ENCODE results near the gene HYAL3. TPM values are rescaled to one million over a fixed set of nuclear protein-coding genes. Genes with fewer than 3 reads are reported as not detected.
"Not testable (repeated sequence)": the region's sequence is repeated elsewhere in the genome, so short reads cannot be mapped to it uniquely, and the experiment has no call there.

HYAL3 gene
- total RNA-seq, 1 donor from 2014 or later: not detected

DNA sequence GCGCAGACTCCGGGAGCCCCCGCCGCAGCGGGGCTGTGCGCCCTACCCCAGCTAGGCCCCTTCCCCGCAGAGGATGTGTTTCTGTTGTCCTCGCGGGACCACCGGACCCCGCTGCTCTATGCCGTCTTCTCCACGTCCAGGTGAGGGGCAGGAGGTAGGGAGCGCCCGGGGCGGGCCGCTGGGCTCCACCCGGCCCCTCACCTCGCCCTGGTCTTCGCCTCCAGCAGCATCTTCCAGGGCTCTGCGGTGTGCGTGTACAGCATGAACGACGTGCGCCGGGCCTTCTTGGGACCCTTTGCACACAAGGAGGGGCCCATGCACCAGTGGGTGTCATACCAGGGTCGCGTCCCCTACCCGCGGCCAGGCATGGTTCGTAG is 25.5 kb downstream of the HYAL3 start:
- DNase-seq (ENCODE audit: low spot score in 2 of 2): no peak
- Histone ChIP-seq H3K36me3 (peaks cover 0 to 11% of the 10 kb centered on the region in 2 donors), H3K9me3 (no peaks in the 10 kb centered on the region), H3K4me1 (peaks cover 12 to 27% of the 10 kb centered on the region in 2 donors), H3K27ac (no peak overlapping the region), H3K4me3 (peak overlapping the region in 1 of 2 donors; percentile 60), H3K27me3 (no peaks in the 10 kb centered on the region)
- TF ChIP-seq, protein P1, sequence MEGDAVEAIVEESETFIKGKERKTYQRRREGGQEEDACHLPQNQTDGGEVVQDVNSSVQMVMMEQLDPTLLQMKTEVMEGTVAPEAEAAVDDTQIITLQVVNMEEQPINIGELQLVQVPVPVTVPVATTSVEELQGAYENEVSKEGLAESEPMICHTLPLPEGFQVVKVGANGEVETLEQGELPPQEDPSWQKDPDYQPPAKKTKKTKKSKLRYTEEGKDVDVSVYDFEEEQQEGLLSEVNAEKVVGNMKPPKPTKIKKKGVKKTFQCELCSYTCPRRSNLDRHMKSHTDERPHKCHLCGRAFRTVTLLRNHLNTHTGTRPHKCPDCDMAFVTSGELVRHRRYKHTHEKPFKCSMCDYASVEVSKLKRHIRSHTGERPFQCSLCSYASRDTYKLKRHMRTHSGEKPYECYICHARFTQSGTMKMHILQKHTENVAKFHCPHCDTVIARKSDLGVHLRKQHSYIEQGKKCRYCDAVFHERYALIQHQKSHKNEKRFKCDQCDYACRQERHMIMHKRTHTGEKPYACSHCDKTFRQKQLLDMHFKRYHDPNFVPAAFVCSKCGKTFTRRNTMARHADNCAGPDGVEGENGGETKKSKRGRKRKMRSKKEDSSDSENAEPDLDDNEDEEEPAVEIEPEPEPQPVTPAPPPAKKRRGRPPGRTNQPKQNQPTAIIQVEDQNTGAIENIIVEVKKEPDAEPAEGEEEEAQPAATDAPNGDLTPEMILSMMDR (IDR thresholded peaks at IDR 0.05): no peak
- intact Hi-C loops (cut with DNase I): loop anchor here (1.0 to 5.0 kb wide), 4 partner anchors 13 to 151 kb away; no protein-coding TSS in a partner anchor

DNA sequence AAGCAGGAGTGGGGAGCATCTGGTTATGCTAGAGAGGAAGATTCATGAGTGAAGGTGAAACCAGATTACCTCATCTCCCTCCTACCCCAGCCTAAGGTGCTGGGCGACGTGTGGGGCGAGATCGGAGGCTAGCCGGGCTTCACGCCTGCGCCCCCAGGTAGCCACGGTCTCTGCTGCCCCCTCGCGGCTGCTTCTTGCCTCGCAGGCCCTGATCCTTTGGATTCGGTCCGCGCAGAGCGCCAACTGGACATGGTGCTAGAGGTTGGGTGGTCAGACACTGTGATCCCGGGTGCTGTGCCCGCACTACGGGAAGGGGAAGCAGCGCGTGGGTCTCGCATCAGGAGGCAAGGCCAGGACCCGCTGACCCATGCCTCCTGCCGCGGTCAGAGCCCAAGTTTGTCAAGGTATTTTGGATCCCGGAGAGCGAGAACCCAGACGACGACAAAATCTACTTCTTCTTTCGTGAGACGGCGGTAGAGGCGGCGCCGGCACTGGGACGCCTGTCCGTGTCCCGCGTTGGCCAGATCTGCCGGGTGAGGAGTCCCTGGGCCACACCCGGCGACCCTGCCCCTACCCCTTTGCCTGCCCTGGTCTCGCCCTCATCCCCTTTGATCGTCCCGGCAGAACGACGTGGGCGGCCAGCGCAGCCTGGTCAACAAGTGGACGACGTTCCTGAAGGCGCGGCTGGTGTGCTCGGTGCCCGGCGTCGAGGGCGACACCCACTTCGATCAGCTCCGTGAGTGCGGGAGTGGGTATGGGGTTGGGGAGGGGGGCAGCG is 26.1 kb downstream of the HYAL3 start:
- peak in 1 of 2 donors; percentile 91 for DNase-seq (ENCODE audit: low spot score in 2 of 2)
- Histone ChIP-seq H3K36me3 (peaks cover 0 to 11% of the 10 kb centered on the region in 2 donors), H3K4me3 (peak overlapping the region; percentile 14 to 60), H3K4me1 (peaks cover 12 to 24% of the 10 kb centered on the region in 2 donors), H3K9me3 (no peaks in the 10 kb centered on the region), H3K27ac (peak overlapping the region in 1 of 2 donors; percentile 3), H3K27me3 (no peaks in the 10 kb centered on the region)
- intact Hi-C loops (cut with DNase I): loop anchor here (1.0 to 5.0 kb wide), 4 partner anchors 13 to 151 kb away; no protein-coding TSS in a partner anchor
- TF ChIP-seq, protein P1 (IDR thresholded peaks at IDR 0.05): peak; percentile 97 to 99 (median 99)

DNA sequence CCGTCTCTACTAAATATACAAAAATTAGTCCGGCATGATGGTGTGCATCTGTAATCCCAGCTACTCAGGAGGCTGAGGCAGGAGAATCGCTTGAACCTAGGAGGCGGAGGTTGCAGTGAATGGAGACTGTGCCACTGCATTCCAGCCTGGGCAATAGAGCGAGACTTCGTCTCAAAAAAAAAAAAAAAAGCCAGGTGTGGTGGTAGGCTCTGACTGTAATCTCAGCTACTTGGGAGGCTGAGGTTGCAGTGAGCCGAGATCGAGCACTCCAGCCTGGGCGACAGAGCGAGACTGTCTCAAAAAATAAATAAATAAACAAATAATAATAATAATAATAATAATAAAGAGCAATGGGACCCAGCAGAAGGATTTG is 26.7 kb downstream of the HYAL3 start:
- Histone ChIP-seq H3K36me3 (peaks cover 0 to 11% of the 10 kb centered on the region in 2 donors), H3K4me1 (peaks cover 12 to 30% of the 10 kb centered on the region in 2 donors), H3K27ac (peak overlapping the region in 1 of 2 donors; percentile 3), H3K4me3 (peak overlapping the region in 1 of 2 donors; percentile 60)
- H3K27me3 ChIP-seq; DNase-seq (ENCODE audit: low spot score in 2 of 2); H3K9me3 ChIP-seq: not testable (repeated sequence)
- intact Hi-C loops (cut with DNase I): loop anchor here (5.0 kb wide), 1 partner anchor 150 kb away; no protein-coding TSS in a partner anchor

DNA sequence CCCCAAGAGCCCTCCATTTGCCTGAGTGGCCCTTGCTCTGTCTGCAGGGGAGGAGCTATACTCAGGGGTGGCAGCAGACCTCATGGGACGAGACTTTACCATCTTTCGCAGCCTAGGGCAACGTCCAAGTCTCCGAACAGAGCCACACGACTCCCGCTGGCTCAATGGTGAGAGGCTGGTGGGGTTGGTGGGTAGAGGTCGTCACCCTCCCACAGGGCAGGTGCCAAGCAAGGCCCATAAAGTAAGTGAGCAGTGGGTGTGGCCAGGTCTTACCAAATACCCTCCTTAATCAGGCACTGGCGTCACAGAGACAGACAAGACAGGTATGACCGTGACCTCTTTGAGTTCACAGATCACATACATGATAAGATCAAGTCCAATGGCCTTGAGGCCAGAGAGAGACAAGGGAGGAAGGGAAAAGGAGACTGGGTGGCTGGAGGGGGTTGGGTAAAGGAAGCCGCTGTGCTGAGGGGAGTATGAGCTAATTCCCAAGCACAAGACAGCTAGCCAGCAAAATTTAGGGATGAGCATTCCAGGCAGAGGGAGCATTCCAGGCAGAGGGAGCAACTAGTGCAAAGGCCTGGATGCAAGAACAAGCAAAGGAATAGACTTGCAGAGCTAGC is 27.8 kb downstream of the HYAL3 start:
- DNase-seq (ENCODE audit: low spot score in 2 of 2): no peak
- intact Hi-C loops (cut with DNase I): loop anchor here (5.0 kb wide), 1 partner anchor 149 kb away; no protein-coding TSS in a partner anchor

DNA sequence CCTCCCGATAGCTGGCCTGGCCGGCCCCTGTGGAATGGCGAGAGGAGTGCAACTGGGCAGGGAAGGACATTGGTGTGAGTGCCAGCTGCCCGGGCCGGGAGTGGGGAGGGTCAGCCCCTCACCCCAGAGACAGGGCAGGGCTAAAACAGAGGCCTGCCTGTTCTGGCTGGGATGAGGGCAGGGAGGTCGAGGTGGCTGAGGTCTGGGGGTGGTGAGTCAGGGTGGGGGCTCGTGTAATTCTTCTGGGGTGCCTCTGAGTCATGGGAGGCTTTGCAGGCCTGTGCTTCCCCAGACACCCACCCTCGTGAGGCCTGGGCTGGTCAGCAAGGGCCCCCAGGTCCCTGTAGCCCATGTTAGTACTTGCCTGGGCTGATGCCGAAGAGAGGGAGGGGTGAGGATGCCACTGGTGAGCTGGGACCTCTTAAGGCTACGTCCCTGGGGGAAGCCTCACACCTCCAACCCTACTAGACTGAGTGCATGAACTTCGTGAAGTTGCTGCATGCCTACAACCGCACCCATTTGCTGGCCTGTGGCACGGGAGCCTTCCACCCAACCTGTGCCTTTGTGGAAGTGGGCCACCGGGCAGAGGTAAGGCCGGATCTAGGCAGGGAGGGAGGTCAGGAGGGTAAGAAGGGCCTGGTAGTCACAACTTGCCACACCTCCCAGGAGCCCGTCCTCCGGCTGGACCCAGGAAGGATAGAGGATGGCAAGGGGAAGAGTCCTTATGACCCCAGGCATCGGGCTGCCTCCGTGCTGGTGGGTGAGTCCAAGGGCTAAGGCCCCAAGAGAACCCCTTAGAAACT is 28.6 kb downstream of the HYAL3 start:
- no peaks in the 10 kb centered on the region for H3K27me3 ChIP-seq
- peaks cover 0 to 2% of the 10 kb centered on the region in 2 donors for H3K36me3 ChIP-seq
- intact Hi-C loops (cut with DNase I): loop anchor here (5.0 kb wide), 1 partner anchor 148 kb away; no protein-coding TSS in a partner anchor
- H3K4me3 ChIP-seq: no peak overlapping the region
- H3K4me1 ChIP-seq: peaks cover 25 to 47% of the 10 kb centered on the region in 2 donors
- TF ChIP-seq, protein P1 (IDR thresholded peaks at IDR 0.05): no peak
- DNase-seq (ENCODE audit: low spot score in 2 of 2): no peak
- H3K9me3 ChIP-seq: no peaks in the 10 kb centered on the region
- peak overlapping the region; percentile 85 to 97 for H3K27ac ChIP-seq

More for the DNA sequence above, 27.8 kb downstream of the HYAL3 start:
- H3K27ac ChIP-seq: no peak overlapping the region
- H3K36me3 ChIP-seq: peaks cover 0 to 10% of the 10 kb centered on the region in 2 donors
- H3K9me3 ChIP-seq: no peaks in the 10 kb centered on the region
- no peak overlapping the region for H3K4me3 ChIP-seq
- H3K4me1 ChIP-seq: peaks cover 17 to 39% of the 10 kb centered on the region in 2 donors
- TF ChIP-seq, protein P1 (IDR thresholded peaks at IDR 0.05): no peak
- no peaks in the 10 kb centered on the region for H3K27me3 ChIP-seq
